HG03565 (cell line): ENCODE data around the gene LRRC19.

ENCODE experiments used
- ATAC-seq: cut with Tn5 transposase; IDR thresholded peaks from one replicate; pipeline ENCODE4 v1.9.1; 2021; ENCODE audit warnings: mild to moderate bottlenecking, moderate library complexity; ENCODE audit not compliant: unreplicated experiment

Gene LRRC19

DNA sequence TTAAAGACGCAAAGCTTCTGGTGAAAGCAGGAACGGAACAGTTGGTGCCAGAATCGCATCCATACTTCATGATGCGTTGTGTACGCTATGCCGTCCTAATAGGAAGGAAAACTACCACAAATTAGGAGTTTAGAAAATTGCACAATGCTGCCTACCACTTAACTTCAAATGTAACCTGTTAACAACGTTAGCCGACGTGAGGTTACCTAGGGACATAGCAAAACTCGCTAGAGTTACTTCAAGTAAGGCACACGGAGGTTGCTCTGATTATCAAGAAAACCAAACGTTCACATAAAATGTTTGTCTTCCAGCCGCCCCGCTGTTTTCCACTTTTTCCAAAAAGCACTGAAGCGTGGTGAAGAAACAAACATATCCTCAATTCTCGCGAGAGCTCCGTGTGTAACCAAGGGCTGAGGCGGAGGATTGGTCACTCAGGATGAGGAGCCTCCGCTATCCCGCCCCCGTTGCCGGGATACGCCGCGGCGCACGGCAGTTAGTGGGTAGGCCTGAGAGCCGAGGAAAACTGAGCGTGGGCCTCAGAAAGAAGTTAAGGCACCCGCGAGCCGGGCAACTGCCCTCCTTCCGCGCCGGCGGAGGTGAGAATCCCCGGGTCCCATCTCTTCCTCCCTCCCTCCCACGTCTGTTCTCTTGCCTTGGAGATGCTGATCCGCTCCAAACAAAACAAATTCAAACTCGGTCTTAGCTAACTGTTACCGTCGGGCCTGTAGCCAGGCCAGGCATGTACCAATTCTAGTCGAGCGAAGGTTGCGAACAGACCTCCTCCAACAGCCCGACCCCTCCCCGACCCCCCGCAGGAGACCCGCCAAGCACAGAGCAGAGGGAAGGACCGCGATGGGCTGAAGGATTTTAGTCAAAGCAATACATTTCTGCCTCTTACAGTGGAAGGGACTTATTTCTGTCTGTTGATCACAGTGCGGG lies 49.3 kb downstream of the LRRC19 start, which contains the start of gene IFT74:
TSS of gene IFT74 (plus strand) at position 492 of the 939 bp plus-strand sequence. CDS start 5,556 bp downstream, outside the sequence.
- peak; percentile 98 for ATAC-seq

DNA sequence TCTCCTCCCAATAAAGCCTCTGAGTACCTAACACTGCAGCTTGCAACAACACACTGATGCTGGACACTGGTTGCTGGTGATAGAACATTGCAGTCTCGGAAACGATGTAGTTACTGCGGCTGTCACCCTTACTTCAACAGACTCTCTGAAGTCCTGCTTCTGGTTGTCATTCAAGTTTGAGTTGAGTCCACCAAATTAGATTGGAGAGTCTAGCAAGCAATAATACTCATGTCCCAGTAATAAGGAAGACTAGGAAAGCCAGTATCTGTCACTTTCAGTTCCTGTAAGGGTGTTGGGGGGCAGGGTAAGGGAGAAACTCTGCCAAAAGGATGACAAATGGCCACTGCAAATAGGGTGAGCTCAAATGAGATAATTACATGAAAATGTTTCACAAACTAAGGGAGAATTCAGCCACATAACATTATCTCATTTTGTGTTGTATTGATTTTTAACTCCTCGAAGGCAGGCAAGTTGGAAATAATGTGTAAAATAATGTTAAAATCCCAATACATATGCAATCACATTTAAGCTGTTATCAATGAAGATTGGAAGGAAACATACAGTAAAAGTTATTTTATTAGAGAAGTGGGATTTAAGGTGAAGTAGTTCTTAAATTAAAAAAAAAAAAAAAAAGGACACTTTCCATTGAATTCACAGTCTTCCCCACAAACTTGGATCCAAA lies 50.1 kb downstream of the LRRC19 start:
- ATAC-seq, result no peak

- peak; percentile 25 for ATAC-seq
These were observed 51.4 kb downstream of the LRRC19 start for GRCh38 chr9:26954050-26954508.

- ATAC-seq, result no peak
These were observed 53.7 kb downstream of the LRRC19 start for GRCh38 chr9:26951794-26952193.

- ATAC-seq, result no peak
These were observed 55.0 kb downstream of the LRRC19 start for GRCh38 chr9:26950521-26950920.

DNA sequence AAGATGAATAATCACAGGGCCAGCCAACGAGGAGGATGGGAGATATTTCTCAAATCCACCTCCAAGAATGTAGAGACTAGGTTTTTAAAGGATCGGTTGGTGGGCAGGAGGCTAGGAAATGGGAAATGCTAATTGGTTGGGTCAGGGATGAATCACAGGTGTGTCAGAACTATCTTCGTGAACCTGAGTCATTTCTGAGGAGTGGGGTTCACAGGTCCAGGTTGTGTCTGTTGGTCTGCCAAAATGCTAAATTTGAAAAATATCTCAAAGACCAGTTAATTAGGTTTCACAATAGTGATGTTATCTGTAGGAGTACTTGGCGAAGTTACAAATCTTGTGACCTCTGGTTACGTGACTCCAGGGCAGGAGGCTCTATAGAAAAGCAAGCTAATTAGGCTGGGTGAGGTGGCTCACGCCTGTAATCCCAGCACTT lies 55.8 kb downstream of the LRRC19 start:
- no peak for ATAC-seq

GRCh38 chr9:26947736-26948135 lies 57.7 kb downstream of the LRRC19 start:
- no peak for ATAC-seq

DNA sequence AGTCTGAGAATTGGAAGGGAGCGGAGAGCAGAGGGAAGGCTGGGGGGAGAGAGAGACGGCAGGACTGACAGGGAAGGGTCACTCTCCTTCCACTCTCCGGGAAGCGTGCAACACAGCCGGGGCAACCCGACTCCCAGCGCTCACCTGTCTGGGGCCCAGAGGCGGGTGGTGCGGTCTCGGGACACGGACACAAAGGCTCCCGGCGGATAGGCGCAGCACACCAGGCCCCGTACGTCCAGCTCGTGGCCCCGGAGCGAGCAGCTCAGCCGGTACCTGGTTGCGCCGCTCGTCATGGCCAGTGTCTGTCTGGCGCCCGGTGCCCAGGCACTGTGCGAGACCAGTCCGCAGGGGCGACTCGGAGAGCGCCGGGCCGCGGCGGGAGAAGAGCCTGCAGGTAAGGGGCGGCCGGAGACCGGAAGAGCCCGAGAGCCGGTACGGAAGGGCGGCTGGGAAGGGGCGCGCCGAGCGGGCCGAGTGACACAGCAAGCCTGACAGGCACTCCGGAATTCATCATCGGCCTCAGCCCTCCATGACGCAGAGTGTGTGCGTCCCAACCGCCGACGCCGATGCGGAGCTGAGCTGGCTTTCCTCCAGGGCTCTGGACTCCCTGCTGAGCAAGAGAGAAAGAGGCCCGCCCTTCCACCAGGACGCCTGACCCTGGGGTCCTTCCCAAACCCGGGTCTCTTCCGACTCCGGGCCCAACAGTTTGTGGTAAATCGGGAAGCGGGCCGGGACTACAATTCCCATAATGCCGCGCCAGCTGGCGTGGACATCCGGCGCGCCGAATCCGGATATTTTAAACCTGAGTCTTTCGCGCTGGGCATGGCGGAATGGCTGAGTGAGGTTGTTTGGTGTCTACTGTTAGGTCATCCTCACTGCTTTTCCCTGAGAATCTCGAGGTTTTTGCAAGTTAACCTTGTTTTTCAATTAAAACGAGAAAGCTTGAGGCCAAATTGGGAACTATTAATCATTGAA lies 58.4 kb downstream of the LRRC19 start, which contains the start of gene PLAA:
TSS of gene PLAA (minus strand) at position 490 of the 975 bp plus-strand sequence. CDS start at position 293, 197 bp downstream.
- peak; percentile 98 for ATAC-seq

- no peak for ATAC-seq
These were observed 59.9 kb downstream of the LRRC19 start for GRCh38 chr9:26945591-26945990.
